ENCODE data around the gene ABCF3.

The ABCF3 gene

DNA sequence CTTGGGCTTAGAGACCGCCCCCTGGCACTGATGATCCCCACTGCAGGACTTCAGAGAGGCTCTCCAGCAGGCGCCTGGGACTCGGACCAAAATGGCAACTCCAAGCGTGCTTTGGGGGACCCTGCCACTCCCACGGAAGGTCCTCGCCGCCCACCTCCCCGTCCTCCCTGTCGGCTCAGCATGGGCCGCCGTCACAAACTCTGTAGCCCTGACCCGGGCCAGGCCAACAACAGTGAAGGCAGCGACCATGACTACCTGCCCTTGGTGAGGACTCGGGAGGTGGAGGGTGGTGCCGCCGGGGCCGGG is 55.1 kb downstream of the ABCF3 start:
- TF ChIP-seq CTCF (IDR thresholded peaks at IDR 0.05; ENCODE audit: extremely low read depth, insufficient read depth, missing control alignments) = no peak
- in situ Hi-C loops (cut with MboI; ENCODE audit: low pct_unique_long_range_greater_than_20kb, low sequenced_read_pairs, unreplicated experiment) = loop anchor here (25.0 kb wide), 1 partner anchor 354 kb away; the partner anchor contains the start of gene PARL
- no peak for DNase-seq (ENCODE audit: low spot score)

- TF ChIP-seq CTCF (IDR thresholded peaks at IDR 0.05; ENCODE audit: extremely low read depth, insufficient read depth, missing control alignments) = peak; percentile 72
These were observed 55.7 kb downstream of the ABCF3 start for GRCh38 chr3:184241447-184242296.

GRCh38 chr3:184242297-184242685 is 56.3 kb downstream of the ABCF3 start:
- no peak for TF ChIP-seq CTCF (IDR thresholded peaks at IDR 0.05; ENCODE audit: extremely low read depth, insufficient read depth, missing control alignments)
- in situ Hi-C loops (cut with MboI; ENCODE audit: low pct_unique_long_range_greater_than_20kb, low sequenced_read_pairs, unreplicated experiment) = loop anchor here (25.0 kb wide), 1 partner anchor 355 kb away; the partner anchor contains the start of gene PARL
- no peak for DNase-seq (ENCODE audit: low spot score)

More at GRCh38 chr3:184241447-184242296, 55.7 kb downstream of the ABCF3 start:
- peak; percentile 74 for DNase-seq (ENCODE audit: low spot score)
- in situ Hi-C loops (cut with MboI; ENCODE audit: low pct_unique_long_range_greater_than_20kb, low sequenced_read_pairs, unreplicated experiment) = loop anchor here (25.0 kb wide), 1 partner anchor 354 kb away; the partner anchor contains the start of gene PARL

Measured in GM13977 (cell line).